Hematopoietic multipotent progenitor cell treated with erythropoietin and hydrocortisone succinate and interleukin-3 and kit ligand, for 17 days (in vitro differentiated cells): ENCODE measurements around the gene TSGA10.
"Not testable (repeated sequence)": the region's sequence is repeated elsewhere in the genome, so short reads cannot be mapped to it uniquely, and the experiment has no call there.

Experiments
- DNase-seq: peaks from one replicate; pipeline ENCODE4 v3.0.0-alpha.2; 2015; ENCODE audit warnings: low spot score

The TSGA10 gene

DNA sequence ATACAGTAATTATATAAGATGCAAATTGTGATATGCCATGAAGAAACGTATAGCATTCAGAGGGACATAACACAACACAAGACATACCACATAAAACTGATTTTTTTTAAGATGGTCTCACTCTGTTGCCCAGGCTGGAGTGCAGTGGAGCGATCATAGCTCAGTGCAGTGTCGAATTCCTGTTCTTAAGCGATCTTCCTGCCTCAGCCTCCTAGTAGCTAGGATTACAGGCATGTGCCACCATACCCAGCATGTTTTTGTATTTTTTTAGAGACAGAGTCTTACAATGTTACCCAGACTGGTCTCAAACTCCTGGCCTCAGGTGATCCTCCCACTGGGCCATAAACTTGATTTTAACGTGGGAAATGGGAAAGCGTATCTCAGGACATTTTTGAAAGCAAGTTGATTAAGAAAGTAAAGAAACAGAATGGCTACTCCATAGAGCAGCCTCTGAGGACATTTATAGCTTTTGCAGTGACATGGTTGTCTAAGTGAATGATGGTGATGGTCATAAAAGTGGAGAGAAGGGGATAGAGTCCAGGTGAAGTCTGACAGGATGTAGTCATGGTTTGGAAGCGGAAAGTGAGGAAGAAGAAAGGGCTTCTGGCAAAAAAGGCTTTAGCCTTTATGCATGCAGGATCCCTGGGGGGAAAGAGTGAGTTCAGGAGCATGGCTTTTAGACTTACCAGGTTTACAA, 2.4 kb downstream of the TSGA10 start:
- DNase-seq: no peak

DNA sequence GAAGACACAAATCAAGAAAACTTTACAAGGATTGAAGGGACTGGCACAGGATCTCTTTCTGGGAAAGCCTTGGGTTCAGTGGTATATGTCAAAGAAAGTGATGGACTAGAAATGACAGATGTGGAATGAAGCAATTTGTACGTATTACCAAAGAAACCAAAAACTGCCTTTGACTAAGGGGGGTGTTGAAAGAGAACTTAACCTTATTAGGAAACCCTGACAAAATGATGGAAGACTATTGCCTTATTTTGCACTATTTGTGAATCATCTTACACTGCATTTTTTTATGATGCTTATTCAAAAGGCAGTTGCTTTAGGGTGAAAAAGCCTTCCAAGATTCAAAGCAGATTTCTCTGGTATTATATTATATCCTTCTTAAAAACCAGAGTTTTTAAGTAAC, 4.0 kb downstream of the TSGA10 start:
- DNase-seq: no peak

DNA sequence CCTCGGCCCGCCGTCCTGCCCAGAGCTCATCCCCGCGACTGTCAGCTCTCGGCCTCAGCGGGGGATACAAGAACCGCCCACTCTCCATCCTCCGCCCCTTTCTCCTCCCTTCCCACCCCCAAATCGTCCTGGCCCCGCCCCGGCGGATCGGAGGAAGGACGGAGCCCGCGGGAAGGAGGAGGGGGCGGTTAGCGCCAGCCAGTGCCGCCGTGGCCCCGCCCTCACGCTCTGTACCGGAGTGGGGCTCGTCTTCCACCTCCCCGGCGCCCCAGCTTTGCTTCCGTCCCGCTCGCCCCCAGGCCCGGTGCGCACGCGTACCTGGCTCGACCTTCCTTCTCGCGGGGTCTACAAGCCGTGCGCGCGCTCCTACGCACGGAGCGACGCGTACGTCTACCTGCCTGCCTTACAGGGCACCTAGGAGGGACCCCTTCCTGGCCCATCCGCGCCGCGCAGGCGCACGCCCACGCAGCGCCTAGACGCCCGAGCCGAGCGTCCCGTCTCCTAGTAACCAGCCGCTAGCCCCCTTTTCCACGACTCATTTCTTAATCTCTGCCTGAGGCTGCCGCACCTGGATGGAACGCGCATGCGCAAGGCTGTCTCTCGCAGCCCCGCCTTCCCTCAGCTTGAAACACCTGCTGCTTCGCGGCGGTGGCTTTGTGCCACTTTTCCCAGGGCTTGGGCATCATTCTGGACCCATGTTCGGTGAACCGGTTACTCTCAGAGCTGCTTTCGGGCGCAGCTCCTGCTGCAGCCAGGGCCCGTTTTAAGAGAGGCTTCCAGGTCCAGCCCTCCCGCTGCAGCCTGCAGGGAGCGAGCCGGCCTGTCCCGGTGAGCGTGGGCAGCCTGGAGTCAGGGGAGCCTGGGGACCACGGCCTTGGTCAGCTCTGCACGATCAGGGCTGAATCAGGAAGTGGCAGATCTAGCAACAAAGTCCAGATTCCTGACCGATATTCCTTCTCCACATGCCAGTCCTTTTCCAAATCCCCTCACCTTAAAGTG, 13.3 kb downstream of the TSGA10 start, which contains the start of gene C2orf15:
C2orf15 (plus strand) TSS at position 598 of the 999 bp plus-strand sequence. CDS start 8,852 bp downstream, outside the sequence.
- peak; percentile 87 for DNase-seq

DNA sequence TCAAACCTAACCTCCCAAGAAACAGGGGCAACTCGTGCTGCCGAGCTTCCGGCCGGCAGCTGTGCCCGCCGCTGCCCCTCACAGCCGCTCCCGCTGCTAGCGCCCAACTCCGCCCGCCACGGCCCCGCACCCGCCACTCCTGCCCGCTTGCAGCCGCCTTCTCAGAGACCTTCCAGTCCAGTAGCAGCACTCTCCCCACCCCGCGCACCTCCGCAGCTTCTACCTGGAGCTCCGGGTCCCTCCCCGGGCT, 14.0 kb downstream of the TSGA10 start:
- DNase-seq: no peak

DNA sequence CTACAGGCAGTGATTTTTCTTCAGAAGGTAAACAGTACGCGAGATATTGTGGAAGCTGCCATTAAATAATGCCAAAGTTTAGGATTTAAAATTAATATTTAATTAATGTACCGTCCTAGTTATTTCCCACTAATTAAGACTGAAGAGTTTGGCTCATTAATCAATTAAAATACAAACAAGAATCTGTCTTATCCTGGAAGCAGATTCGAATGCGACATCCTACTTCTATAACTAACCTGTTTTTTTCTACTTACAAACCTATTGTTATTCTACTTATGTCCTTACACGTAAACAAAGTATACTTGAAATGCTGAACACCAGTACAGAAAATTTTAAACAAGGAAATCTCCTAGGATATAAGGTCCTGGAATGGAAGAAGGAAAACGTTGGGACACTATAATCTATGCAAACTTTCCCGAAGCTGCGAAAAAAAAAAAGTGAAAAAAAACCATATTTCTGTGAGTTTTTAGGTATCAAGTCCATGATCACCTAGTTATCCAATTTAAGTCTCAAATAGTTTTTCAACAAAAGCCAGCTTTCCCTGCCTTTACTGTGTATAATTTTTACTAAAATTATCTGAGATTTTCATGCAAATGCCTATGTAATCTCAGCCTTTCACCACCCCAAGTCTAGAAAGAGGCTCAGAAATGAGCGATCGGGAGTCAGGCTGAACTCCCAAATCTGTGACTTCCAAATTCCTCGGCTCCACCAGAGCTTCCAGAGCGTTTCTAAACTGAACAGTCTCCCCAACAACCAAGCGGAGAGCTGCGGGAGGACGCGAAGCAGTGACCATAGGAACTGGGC, 14.5 kb downstream of the TSGA10 start:
- no peak for DNase-seq

DNA sequence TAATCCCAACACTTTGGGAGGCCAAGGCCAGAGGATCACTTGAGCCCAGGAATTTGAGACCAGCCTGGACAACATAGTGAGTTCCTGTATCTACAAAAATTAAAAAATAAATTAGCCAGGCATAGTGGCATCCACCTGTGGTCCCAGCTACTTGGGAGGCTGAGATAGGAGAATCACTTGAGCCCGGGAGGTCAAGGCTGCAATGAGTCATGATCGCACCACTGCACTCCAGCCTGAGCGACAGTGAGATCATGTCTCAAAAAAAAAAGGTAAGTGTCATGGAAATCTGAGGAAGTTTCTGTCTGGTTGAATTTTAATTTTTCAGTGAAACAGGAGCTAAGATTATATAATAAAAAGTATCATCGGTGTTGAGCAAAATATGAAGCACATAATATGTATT, 15.7 kb downstream of the TSGA10 start:
- DNase-seq: no peak

DNA sequence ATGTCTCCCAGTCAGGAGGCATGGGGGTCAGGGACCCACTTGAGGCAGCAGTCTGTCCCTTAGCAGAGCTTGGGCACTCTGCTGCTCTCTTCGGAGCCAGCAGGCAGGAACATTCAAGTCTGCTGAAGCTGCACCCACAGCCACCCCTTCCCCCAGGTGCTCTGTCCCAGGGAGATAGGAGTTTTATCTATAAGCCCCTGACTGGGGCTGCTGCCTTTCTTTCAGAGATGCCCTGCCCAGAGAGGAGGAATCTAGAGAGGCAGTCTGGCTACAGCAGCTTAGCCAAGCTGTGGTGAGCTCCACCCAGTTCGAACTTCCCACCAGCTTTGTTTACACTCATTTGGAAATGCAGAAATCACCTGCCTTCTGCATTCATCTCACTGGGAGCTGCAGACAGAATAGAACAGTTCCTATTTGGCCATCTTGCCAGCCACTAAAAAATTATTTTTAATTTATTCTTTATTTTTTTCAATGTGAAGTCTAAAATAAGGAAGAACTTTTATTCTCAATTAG, 19.6 kb downstream of the TSGA10 start:
- DNase-seq: not testable (repeated sequence)

DNA sequence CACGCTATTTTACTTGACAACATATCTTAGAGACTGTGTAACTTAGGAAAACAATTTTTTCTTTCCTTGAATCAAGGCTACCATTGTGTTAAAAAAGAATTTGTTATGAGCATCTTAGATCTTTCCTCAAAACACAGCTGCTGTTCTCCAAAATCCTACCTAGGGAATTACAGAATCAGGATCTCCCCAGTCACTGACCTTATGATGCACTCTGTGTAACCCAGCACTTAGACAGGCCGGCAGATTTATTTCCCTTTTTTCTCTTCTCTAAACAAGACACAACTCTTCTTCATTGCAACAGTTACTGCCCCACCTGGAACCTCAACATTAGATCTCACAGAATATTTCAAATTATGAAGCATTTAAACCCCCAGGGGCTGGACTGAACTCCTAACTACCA, 26.8 kb downstream of the TSGA10 start:
- no peak for DNase-seq

DNA sequence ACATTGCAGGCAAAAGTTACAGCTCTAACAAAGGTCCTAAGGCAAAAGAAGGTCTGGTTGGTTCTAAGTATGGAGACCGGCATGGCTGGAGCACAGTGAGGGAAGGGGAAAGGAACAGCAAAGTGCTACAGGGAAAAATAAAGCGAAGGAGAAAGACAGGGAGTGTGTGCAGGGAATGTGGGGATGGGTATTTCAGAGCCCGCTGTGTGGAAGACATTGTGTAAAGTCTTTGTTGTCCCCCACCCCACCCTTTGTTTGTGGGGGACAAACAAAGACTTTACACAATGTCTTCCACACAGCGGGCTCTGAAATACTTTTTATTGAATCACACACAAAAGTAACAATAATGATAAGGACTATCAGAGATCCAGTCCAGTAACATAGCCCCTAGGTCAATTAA, 42.1 kb downstream of the TSGA10 start:
- DNase-seq: no peak

DNA sequence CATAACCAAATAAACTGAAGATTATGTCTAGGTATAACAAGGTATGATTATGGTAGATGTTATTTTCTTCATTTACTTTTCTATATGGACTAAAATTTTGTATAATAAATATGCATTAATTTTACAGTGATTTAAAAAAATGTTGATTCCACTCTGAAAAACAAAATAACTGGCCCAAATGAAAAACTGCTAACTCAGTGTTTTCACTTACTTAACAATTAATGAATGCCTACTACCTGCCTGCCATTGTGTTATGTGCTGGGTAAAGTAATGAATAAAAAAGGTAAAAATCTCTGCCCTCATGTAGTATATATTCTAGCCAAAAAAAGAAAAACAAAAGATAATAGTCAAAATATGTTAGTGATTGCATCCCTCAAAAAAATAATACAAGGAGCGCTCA, 42.8 kb downstream of the TSGA10 start:
- no peak for DNase-seq

DNA sequence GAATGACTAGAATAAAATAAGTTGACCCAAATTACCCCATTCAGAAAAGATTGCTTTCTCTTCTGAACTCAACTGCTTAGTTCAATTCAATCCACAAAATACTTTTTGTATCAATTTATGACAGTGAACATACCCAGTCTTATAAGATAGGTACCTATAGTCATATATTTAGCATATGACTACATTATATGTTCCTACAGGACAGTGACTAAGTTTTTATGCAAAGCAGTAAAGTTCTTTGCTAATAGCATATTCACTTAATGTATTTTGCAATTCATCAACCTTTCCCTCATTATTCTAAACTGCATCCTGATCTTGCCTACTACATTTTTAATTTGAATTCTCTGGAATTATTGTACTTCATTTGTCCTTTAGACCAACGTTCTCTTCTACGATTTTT, 43.5 kb downstream of the TSGA10 start:
- DNase-seq: no peak

DNA sequence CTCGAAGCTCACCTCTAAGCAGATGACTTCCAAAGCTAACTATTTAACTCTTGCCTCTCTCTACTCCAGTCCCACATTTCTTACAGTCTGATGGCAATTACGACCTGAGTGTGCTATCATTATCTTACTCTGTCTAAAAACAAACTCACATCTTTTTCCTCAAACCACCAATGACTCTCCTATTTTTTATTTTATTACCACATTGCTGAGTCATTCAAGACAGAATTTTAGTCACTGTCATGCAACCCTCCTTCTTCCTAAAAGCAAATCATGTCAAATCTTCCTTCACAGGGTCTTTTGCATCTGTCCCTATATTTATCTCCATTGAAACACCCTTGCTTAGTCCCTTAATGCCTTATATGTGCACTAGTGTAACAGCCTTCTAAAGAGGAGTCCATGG, 47.8 kb downstream of the TSGA10 start:
- DNase-seq: peak; percentile 41

DNA sequence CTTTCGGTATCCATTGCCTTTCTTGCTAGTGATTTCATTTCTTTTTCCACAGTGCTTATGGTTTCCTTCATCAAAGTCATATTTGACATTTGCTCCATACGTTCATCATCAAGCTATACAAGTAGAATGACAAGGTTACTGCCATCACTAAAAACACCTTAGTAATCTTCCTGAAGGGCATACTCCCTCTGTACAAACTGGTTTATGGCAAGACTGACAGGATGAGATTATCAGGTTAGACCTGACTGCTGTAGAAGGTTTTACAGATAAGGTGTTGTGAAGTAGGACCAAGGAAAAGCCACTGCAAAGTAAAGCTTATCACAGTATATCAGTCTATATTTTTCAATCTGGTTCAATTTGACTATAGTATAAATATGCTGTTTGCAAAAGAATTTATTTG, 50.7 kb downstream of the TSGA10 start:
- DNase-seq: no peak

DNA sequence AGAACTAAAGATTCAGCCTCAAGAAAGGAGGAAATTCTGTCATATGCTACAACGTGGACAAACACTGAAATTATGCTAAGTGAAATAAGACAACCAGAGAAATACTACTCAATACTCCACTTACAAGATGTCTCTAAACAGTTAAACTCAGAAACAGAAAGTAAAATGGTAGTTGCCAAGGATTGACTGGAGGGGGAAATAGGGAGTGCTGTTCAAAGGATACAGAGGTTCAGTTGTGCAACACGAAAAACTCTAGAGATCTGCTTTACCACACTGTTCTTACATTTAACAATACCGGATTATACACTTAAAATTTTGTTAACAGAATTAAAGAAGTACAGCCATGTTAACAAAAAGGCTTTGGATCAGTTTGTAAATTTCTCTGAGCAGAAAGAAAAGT, 53.0 kb downstream of the TSGA10 start:
- peak; percentile 19 for DNase-seq

DNA sequence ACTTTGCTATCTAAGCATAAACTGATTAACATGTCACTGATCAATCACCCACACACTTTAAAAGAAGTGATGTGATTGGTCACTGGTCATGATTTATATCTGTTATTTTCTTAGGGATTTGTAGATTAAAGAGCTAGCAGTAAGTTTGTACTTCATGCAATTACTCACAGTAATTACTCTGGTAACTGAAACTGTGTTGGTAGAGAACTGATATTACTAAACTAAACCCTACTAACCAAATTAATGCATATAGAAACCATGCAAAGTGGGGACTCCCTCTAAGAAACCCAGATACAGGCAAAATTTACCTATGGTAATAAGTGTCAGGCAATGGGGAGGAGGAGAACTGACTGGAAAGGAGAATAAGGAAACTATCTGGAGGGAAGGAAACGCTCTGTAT, 58.0 kb downstream of the TSGA10 start:
- no peak for DNase-seq

DNA sequence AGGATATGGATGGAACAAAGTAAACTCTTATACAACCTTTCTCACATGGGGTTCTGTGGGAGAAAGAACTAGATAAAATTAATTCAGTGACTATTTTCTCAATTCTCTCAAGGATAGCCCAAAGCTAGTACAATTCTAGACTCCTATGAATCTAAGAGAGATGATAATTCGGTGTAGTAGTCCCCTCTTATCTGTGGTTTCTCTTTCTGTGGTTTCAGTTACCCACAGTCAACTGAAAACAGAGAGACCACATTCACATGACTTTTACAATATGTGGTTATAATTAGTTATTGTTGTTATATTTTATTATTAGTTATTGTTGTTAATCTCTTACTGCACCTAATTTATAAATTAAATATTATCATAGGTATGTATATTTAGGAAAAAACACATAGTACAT, 66.7 kb downstream of the TSGA10 start:
- DNase-seq: no peak

DNA sequence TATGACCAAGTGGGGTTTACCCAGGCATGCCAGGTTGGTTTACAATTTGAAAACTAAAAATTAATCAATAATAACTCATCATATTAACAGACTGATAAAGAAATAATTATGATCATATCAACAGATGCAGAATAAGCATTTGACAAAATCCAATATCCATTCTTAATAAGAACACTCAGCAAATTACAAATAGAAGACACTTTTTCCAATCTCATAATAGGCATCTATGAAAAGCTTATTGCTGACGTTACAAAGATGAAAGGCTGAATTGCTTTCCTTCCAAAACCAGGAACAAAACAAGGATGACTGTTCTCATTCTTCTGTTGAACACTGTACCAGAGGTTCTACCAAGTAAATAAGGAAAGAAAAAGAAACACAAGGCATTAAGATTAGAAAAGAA, 68.4 kb downstream of the TSGA10 start:
- DNase-seq: no peak

DNA sequence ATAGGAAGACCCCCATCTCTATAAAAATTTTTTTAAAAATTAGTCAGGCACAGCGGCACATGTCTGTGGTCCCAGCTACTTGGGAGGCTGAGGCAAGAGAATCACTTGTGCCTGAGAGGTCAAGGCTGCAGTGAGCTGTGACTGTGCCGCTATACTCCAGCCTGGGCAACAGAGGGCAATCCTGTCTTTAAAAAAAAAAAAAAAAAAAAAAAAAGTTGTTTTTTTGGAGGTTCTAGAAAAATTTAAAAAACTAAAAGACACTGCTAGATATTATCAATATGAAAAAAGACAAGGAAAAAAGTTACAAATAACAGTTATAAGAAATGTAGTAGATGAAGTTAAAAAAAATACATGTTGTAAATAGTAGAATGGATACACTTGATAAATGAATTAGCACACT, 69.3 kb downstream of the TSGA10 start:
- DNase-seq: peak; percentile 58

DNA sequence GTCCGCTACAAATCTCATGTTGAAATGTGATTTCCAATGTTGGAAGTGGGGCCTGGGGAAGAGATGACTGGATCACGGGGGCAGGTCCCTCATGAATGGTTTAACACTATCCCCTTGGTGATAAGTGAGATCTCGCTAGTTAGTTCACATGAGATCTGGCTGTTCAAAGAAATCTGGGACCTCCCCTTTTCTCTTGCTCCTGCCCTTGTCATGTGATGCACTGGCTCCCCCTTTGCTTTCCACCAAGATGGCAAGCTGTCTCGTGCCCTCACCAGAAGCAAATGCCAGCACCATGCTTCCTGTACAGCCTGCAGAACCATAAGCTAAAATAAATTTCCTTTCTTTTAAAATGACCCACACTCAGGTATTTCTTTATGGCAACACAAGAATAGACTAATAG, 70.5 kb downstream of the TSGA10 start:
- DNase-seq: no peak

DNA sequence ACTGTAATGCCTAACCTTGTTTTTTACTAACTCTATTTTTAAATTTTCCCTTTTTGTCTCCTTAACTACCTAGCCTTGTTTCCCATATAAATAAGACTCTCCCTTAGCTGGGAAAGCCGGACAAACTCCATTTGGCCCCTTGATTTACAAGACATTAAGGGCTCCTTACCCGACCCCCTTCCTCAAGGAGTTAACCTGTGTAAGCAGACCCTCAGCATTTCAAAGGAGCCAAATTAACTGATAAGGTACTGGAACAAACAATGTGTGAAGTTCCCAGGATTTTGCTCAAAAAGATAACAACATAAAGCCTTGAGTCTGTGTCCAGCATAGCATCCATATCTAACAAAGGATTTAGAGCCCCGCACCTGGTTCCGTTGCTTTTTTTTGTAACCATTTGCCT, 72.9 kb downstream of the TSGA10 start:
- DNase-seq: no peak

DNA sequence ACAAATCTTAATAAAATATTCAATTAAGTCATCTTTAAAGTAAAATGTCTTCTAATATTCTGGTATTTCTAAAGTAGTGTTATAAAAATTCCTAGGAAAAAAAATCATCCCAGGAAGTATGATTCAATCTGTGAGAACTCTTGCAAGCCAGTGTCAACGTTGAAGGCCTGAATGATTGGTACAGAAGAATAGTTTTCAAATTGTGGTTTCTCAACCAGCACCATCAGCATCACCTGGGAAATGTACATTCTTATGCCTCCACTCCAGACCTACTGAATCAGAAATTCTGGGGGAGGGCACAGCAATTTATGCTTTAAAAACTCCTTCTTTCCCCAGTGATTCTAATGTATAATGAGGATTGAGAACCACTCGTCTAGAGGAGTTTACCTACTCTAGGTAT, 75.5 kb downstream of the TSGA10 start:
- no peak for DNase-seq

DNA sequence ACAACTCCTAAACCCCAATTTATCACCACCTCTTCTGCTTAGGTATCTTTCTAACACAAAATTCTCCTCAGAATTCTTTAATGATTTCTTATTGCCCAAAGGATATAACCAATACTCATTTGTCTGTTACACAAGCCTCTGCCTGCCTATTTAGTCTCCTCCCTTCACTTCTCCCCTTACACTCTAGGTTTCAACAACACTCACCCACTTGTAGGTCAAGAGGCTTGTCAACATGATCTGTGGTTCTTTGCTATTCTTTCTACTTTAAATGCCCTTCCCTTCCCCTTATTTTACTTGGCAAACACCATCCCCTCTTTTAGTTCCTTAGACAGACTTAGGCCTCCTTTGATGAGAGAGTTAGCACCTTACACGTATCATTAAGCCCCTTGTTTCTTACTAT, 82.2 kb downstream of the TSGA10 start:
- no peak for DNase-seq
